LHCN-M2 (cell line): ENCODE data around the gene DCLK2. TPM values are rescaled to one million over a fixed set of nuclear protein-coding genes. Genes with fewer than 3 reads are reported as not detected.
A peak's percentile ranks its signal among the peaks of the same experiment; 100 is the strongest.

Experiments
- DNase-seq: peaks from one replicate; pipeline ENCODE4 v3.0.0-alpha.2; 2012; ENCODE audit warnings: low read depth
- total RNA-seq: library from RNA; depleted of rRNA; stranded (reverse); fragments of >200 nt; gene quantifications from 2 replicates; pipeline ENCODE4 v1.2.3, GENCODE V29; 2014

The DCLK2 gene
- total RNA-seq, 1 experiment from 2014 or later: 2.8 TPM

DNA sequence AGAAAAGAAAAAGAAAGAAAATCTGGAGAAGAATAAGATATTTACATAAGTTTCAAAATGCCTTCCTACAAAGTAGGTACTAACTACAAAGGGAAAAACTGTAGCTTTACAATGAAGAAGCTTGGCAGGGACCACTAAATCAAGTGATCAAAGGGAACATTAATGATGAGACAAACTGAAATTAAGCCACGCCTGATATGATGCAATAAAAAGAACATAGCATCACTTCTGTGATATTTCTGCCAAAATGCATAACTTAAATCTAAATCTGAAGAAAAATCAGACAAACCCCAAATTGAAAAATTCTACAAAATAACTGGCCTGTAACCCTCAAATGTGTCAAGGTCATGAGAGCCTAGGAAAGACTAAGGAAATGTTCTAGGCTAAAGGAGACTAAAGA is 8.9 kb upstream of the DCLK2 start:
- no peak for DNase-seq

DNA sequence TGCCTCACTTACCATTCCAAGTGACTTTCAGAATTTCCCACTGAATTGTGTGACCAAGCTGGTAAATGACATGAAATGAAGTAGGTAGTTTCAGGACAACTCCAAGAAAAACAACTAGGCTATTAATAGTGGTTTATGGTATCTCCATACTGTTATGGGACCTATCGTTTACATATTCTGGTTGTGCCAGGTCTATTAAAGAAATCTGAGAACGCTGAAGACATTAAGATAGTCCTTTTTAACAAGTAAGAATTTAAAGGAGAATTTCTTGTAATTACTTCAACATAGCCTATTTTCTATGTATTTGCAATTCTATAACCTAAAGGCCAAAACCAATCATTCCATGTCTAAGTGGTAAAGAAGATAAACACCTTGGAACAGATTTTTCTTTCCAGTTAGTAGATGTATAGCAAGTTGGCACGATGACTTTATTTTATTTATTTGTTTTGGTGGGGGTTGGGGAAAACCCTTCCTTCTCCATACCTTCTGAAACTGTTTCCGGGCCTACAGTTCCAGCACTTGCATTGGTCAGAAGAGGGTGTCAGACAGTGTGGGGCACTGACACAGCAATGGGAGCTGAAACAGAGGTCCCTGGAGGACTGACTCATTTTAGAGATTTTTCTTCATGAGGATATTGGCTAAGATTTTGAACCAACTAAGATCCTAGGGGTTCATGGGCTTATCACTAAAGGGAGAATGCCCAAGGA is 7.6 kb upstream of the DCLK2 start:
- peak; percentile 61 for DNase-seq

DNA sequence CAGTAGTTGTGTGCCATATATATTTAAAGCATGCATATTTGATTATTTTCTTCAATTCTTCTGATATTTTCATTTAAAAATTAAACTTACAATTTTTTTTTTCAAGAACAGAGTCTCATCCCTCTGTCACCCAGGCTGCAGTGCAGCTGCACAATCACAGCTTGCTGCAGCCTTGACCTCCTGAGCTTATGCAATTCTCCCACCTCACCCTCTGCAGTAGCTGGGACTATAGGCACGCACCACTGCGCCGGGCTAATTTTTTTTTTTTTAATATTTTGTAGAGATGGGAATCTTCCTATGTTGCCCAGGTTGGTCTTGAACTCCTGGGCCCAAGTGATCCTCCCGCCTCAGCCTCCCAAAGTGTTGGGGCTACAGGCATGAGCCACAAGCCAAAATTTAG is 5.8 kb upstream of the DCLK2 start:
- no peak for DNase-seq

DNA sequence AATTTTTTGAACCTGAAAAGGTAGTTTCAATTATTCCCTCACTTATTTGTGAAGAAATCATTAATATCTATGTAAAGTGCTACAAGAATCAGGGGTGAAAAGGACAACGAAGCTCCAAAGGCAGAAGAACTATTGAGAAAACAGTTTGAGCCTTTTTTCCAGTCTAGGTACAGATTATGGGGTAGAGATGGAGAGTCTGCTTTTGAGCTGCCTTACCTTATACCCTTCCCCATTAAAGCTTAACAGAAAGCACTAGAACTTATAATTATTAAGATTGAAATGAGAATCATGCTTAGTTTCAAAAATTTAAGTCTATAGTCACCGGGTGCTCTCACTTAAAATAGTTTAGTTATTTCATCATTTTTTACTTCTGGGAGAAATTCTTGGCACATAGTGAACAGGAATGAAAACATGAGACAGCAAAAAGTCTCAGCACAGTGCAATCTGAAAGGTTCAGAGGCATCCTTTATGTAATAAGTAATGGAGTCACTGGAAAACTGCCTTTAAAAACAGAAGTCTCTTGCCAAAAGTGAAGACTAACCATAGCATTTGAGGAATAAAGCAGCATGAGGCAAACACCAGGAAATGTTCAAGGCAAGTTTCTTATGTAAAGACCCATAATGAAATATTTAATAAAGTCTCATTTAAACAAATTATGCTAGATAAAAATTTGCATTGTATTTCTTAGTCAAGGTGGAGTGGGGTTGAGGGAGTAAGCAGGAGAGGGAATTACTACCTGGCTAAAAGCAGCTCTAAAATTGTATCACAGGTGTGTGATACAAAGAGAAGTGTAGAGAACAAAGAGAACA is 5.1 kb upstream of the DCLK2 start:
- DNase-seq: peak; percentile 76

GRCh38 chr4:150074064-150074463 is 4.2 kb upstream of the DCLK2 start:
- DNase-seq: no peak

DNA sequence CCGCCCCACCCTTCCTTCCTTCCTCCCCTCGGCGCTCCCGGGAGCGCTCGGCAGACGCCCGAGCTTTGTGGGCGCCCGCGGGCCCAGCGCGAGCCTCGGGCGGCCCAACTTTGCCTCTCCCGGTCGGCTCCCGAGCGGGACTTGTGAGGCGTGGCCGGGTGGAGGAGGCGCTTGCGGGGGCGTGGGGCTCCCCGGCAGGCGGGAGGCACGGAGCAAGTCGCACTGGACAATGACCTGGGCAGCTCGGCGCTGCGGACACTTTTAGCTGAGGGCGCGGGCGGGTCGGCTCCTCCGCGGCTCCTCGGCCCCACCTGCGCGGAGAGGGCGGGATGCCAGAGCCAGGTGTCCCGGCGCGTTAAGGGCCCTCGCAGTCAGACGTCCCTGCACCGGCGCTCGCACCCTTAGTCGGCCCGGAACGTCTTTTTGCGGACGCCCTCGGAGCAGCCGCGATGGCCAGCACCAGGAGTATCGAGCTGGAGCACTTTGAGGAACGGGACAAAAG is 385 bp downstream of the DCLK2 start:
- DNase-seq: peak; percentile 48

- peak; percentile 42 for DNase-seq
Observed at GRCh38 chr4:150079081-150079581, 886 bp downstream of the DCLK2 start.

GRCh38 chr4:150080337-150080736 is 2.1 kb downstream of the DCLK2 start:
- no peak for DNase-seq

GRCh38 chr4:150080875-150081274 is 2.6 kb downstream of the DCLK2 start:
- DNase-seq: no peak

DNA sequence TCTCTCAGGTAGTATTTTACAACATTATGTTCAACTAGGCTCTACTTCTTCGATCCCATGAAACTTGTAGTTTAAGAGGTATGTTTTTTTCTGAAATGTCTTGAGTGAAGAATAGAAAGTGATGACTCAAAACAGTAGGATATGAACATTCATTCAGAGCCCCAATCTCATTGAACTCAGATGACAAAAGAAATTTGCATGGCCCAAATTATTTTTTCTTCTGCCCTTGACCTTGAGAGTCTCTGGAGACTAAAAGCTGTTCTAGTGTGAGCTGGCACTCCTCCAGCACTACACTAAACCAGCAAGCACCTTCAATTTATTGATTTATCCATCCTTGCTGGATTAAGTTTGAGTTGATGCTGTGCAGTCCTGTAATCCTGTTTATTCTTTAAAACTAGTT is 4.0 kb downstream of the DCLK2 start:
- no peak for DNase-seq

- no peak for DNase-seq
Observed at GRCh38 chr4:150087006-150087405, 8.8 kb downstream of the DCLK2 start.

DNA sequence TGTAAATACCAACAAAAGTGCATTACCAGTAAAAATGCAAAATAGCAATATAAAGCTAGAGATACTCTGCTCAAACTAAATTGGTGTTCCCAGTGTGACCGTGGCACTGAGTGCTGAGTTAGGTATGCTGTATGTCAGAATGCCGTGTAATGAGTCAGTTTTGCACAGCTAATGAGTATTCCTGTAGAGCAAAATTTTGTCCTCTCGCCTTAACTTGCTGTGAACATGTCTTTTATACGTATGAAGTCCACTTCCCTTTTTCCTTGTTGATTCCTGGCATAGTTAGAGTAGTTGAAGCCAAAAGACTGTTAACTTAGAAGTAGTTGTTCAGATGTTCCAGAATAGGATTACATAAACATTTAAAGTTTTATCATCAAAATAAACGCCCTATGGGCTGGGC is 11.5 kb downstream of the DCLK2 start:
- no peak for DNase-seq

GRCh38 chr4:150090836-150091235 is 12.6 kb downstream of the DCLK2 start:
- no peak for DNase-seq

DNA sequence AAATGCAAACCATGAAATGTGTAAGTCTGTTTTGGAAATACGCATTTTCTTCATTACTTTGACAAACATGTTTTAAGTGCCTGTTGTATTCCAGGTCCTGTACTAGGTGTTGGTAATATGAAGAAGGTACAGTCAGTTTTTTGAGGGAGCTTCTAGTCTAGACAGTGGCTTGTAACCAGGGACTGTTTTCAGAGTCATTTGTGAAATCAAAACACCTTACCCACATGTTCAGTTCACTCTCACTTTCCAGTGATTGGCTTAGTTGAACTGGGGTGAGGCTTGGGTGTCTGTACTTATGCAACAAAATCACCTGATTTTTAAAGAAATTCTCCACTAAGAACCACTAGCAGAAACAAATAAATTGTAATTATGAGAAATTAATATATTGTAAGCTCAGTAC is 16.4 kb downstream of the DCLK2 start:
- DNase-seq: no peak

DNA sequence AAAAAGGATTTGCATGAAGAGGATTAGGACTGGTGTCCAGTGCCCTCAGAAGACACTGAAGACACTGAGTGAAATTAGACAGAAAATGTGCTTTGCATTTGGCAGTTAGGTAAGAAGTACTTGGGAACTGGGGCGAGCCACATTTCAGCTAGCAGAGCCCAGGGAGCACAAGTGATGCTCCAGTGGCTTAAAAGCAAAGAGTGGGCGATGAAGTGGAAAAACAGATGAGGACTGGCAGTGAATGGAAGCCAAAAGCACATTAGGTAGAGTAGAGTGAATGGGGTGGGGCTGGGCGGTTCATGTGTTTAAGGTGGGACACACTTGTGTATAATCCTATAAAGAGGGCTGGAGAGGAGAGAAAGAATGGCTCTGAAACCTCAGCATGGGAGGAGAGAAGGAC is 18.4 kb downstream of the DCLK2 start:
- no peak for DNase-seq

GRCh38 chr4:150098214-150098613 is 20.0 kb downstream of the DCLK2 start:
- DNase-seq: peak; percentile 84

DNA sequence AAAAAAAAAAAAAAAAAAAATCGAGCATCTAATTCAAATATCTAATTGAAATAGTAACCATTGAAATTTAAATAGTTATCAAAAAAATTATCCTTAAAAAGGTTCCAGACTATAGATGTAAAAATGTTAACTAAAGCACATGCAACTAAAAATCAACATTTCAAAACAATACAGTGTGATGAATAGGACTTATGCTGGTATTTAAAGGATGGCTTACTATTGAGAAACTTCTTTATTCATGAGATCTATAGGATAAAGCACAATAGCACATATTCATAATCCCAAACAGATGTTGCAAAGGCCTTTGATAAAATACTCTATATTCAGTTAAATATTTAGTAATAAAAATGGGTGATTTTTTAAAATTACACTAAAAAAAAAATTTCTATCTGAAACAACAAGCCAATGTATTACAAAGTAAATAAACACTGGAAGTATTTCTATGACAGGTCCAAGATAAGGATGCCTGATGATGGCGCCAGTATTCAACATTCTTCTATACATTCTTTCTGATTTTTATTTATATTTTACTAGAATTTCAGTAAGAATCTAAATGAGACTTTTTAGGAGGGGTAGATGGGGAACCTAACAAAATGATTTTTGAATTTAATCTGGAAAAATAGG is 26.3 kb downstream of the DCLK2 start:
- peak; percentile 27 for DNase-seq

DNA sequence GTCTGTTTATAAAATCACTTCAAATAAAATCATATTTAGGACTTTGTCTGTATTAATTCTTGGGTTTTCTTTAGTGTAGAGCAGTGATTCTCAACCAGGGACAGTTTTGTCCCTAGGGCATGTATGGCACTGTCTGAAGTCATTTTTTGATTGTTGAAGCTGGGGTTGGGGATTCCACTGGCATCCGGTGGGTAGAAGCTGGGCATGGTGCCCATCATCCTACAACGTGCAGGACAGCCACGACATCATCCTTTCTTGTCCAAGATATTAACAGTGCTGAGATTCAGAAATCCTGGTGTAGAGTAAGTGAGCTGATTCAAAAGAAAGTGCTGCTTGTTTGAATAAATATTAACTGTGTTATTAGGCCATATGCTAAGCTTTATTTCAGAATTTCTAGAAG is 28.6 kb downstream of the DCLK2 start:
- peak; percentile 16 for DNase-seq

- no peak for DNase-seq
Observed at GRCh38 chr4:150108691-150109090, 30.4 kb downstream of the DCLK2 start.

GRCh38 chr4:150114641-150115040 is 36.4 kb downstream of the DCLK2 start:
- no peak for DNase-seq

- no peak for DNase-seq
Observed at GRCh38 chr4:150115851-150116250, 37.6 kb downstream of the DCLK2 start.

- no peak for DNase-seq
Observed at GRCh38 chr4:150116506-150116905, 38.3 kb downstream of the DCLK2 start.
